Activated CD8-positive, alpha-beta memory T cell treated with anti-CD3 and anti-CD28 coated beads for 48 hours (primary cell): ENCODE results near the gene GTPBP8.
"Not testable (repeated sequence)": the region's sequence is repeated elsewhere in the genome, so short reads cannot be mapped to it uniquely, and the experiment has no call there.

Experiments used
- DNase-seq, 3 experiments: peaks; one replicate each; pipeline ENCODE4 v3.0.0-alpha.2; 2020; ENCODE audit warnings: low read depth in 2 of 3, low spot score in 2 of 3

Gene GTPBP8

DNA sequence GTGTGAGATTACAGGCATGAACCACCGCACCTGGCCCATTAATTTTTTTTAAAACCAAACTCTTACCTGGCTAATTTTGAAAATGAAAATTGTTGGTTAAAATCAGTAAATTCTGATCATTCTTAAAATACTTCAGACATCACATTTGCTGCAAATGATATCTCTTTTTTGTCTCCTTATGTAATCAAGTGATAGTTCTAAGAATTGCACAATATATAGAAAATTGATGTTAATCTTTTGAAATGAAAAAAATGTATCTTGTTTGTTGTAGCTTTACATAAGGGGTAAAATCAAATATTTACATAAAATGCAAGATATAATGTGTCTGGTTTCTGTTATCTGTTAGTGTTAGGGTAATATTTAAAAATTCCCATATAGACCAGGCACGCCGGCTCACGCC is 5.0 kb downstream of the GTPBP8 start:
- DNase-seq = no peak

DNA sequence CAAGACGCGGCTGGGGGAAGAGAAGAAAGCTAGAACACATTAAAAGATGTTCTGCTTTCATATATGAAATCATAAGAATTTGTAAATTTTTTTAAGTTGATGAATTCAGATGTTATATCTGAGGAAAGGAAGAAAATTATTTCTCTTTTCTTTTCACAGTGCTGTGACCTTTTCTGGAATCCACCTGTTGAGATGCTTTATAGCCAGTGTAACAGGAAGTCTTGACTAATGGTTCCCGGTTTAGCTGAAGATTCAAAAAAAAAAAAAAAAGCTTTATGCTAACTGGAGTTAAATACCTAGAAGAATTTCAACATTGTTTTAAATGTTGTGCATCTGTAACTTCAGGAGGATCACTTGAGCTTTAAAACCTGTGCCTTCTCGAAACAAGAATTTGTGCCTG is 9.9 kb downstream of the GTPBP8 start:
- DNase-seq = no peak

DNA sequence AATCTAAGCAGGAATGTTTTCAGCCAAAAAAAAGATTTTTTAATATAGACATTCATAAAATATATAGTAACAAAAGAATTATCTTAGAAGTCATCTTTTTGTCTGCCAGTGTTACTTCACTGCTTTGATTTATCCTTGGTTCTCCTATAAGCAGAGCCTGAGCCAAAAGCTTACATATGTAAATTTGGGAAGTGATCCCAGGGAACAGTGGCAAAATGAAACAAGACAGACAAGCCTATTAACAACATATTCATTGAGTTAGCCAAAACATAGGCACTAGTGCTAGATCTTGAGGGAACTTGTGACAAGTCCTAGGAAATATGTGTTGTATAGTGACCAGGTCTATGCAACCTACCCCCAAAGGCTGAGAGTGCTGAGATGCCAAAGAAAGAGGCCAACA is 11.3 kb downstream of the GTPBP8 start:
- no peak for DNase-seq

DNA sequence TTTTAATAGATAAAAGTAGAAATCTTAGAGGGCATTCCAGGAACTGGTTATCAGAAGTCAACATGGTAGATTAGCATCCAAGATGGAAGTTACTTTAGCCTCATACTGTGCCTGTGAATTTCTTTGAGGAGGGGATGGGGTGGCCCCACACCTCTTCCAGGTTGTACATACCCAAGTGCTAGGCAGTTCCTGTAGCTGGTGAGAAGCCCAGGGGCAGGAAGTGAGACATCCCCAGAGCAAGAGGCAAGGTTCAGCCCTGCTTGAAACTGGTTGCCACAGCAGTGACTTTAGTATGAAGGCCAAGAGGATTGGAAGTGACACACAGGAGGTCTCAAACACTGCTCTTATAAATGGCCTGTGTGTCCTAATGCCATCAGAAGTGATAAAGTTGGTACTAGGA is 11.9 kb downstream of the GTPBP8 start:
- no peak for DNase-seq

DNA sequence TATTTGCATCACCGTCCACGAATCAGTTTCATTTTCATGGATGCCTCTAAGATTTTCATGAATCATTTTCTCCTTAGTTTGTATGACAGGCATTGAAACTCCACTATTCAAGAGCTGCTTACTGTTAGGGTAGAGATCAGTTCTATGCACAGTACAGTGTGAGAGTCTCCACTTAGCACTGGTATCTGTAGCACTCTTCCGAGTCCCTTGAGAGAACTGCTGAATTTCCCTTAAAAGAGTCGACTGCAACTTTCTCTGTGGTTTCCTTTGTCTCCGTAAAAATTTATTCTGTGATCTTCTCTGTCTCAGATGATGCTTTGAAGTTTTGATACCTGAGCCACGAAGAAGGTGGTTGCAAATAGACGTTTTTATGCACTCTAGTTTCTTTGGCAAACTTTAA is 14.8 kb downstream of the GTPBP8 start:
- no peak for DNase-seq

DNA sequence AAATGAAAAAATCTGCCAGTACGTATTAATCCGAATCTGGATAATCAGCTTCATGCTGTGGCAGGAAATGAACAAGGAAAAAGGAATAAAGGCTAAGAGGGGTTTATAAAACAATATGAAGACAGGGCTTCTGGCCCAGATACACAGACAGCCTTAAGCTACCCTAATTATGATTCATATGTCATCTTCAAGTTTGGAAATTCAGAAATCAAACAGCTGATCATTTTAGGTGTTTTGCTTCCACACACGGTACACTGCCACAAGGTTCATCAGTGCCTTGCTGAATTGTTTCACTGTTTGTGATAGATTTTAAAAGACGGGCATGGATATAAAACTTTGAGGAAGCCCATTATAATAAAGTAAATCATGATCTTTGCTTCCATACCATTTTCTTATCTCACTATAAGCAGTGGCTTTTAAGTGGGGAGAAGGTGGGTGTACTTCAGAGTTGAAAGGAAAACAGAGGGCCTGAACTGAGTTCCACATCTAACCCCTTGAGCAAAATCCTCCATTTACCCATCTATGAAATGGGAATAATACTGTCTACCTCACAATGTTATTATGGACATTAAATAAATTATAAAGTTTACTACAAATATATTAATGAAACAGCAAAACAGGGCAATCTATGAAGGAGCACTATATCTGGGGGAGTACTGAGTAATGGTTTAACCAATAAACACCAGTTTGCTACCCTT is 15.7 kb downstream of the GTPBP8 start:
- no peak for DNase-seq

DNA sequence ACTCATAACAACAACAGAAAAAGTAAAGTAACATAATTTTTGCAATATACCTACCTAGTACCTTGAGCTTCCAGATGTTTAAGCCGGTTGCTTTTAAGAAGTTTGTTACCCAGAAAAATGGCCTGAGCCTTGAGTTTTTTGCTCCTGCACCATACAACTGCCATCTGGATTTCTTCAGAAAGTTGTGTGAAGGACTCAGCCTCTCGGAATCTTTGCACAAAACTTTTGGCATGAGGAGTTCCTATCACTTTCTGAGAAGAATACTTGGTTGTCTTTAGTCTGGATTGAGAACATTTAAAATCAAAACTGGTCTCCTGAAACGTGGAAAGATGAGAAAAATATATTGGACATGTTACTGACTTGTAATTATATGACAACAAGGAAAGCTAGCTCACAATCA is 17.3 kb downstream of the GTPBP8 start:
- DNase-seq = no peak

DNA sequence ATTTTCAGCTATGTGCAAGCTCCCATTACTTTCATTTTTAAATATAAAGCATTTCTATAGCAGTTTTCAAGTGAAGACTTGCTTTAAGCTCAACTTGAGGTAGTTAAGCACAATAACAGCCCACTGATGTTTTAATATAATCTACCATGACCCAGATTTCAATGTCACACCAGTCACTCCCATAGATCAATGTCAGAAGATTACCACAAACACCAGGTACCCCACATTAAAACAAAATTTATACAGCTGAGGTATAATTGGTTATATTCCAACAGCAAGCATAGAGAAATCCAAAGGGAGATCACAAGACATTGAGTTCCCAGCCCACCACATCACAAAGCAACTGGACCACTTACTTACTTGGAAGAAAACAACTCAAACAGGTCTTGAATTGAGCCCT is 22.8 kb downstream of the GTPBP8 start:
- DNase-seq = no peak

DNA sequence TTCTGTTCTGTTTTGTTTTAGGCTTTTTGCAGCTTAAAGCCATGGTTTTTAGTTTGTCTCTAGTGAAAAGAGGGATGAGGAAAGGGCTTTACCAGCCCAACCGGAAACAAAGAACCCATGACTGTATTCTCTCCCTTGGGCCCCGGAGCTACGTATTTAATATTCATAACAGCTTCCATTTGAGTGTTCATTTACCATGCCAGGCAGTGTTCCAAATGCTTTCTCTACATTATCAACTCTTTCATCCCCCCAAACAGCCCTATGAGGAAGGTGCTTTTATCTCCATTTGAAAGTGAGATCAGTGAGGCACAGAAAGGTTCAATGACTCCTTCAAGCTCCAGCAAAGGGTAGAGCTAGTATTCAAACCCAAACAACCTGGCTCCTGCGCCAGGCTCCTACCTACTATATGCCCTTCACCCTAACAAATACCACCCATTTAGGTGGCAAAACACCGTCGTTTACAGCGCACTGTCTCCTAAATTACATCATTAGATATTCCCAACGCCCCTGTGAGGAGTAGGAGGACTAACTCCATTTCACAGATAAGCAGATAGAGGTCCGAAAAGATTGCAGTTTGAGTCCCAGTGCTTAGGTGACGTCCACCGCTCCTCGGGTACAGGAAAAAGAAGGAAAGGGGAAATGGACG is 27.9 kb downstream of the GTPBP8 start:
- DNase-seq = no peak

DNA sequence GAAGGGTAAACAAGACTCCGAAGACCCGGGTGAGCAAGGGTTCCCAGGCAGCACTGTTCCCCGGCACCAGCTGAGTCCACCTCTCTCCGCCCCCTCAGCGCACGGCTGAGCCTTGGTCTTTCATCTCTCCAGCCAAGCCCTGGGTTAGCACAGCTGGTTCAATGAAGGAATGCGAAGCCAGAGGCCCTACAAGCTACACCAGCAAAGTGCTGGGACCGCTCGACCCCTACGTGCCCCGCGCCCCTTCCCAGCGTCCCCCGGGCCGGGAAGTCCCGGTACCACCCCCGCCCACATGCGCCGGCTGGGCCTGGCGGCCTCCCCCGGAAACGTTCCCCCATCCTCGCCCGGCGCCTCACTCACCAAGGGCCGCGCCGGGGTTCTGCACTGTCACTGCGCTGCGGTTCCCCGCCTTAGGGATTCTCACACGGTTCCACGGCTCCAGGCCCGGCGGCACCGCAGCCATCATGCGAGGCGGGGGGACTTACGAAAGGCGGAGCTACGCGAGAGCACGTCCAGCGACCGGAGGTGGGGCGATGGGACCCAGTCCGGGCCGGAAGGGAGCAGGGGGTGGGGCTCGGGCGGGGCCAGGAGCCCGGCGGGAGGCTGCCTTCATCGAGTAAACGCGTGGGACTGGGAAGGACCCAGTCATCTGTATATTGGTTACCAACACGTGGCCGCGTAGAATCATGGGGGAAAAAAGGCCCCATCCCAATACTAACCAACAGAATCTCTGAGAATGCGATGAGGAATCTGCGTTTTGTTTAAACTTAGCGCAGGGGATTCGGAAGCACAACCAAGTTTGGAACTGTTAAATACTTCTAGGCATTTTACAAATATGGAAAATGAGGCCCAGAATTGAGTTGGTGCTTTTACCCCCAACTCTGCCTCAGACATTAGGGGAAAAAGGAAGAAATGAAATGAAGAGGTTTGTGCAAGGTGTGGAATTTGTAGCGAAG is 28.7 kb downstream of the GTPBP8 start:
- peak; percentile 63 to 81 (median 63) for DNase-seq

DNA sequence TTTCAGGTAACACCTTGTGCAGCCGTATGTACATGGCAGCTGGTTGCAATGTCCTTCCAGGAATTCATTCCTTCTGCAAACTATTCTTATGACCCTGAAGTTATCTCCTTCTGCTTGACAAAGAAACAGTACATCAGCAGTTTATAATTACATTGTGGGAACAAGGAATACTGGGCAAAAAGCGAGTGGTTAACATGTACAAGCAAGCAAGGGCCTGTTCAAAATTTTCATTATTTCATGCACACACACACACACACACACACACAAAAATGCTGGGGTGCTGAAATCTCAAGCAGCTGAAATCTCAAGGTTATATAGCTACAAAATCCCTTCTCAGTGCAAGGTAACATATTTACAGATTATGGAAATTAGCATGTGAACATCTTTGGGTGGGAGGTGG is 30.7 kb downstream of the GTPBP8 start:
- DNase-seq = no peak

DNA sequence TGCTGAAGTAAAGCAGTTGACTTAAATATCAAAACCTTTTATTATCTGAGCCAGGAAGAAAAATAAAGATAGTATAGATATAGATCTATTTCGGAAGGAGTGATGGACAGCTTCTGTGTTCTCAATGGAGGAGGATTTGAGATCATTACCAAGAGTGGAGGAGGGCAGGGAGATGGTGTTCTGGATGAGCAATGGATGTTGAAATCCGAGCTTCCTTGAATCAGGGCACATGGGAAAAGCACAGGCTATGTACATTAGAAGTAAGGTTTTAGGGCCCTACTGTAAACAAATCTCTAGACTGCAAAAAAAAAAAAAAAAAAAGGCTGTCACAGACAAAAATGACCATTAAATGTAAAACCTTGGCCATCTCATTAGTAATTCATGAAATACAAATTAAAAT is 43.2 kb downstream of the GTPBP8 start:
- no peak for DNase-seq

DNA sequence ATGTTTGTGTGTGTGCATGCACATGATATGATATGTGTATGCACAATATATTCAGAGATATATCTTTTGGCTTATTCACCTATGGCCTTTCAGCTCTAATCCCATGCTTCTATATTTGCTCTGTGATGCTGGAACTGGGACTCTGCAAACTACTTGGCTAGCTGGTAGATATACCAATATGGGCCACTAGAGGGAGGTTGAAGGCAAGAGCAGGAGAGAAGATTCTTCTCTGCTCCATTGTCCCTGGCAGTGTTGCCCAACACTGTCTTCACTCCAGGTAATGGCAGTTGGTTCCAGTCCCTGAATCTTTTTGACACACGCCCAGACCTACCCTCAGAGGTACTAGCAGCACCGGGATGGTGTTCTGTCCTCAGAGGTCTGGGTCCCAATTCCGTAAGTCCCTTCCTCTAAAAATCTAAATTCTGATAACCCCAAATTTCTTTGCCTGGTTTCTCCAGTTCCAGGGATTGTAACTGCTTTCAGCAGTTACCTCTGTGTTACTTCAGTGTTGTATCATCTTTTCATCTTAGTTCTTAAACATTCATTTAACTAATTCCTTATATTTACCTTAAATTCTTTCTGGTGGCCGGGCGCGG is 44.7 kb downstream of the GTPBP8 start:
- DNase-seq = no peak

DNA sequence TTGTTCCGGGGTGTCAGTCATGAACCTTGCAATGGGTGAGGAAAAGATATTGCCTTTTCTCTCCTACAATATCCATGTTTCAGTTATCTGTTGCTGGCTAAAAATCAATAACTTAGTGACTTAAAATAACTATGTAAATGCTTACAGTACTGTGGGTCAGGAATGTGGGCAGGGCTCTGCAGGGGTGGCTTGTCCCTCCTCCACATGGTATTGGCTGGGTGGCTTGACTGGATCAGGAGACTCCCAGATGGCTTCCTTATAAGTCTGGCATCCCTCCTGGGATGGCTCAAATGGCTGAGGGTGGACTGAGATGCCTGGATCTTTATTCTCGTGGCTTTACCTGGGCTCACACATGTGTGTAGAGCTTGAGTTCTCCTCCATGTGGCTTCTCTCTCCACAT is 47.5 kb downstream of the GTPBP8 start:
- no peak for DNase-seq

DNA sequence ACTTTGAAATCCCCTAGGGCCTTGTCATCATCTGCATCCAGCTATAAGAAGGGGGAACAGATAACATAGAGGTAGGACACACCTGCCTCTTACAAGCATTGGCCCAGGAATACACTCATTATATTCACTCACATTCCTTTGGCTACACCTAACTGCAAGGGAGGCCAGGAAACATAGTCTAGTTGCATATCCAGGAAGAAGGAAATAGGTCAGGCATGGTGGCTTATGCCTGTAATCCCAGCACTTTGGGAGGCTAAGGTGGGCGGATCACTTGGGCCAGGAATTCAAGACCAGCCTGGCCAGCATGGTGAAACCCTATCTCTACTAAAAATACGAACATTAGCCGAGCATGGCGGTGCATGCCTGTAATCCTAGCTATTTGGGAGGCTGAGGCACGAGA is 48.8 kb downstream of the GTPBP8 start:
- DNase-seq = no peak

DNA sequence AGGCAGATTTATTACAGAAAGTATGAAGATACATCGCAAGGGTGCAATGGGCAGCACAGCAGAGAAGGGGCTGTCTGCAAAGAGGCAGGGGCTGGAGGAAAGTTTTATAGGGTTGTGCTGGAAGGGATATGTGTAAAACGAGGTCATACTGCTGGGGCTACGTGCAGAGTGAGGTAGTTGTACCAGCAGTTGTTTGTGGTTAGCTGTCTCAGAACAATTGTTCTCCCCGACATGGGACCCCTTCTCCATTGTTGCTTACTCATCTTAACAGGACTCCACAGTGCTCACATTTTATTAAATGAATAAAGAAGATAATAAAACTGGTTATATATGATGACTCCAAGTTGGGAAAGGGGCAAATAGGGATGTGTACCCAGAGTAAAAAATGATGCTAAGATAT is 49.4 kb downstream of the GTPBP8 start:
- DNase-seq = no peak

DNA sequence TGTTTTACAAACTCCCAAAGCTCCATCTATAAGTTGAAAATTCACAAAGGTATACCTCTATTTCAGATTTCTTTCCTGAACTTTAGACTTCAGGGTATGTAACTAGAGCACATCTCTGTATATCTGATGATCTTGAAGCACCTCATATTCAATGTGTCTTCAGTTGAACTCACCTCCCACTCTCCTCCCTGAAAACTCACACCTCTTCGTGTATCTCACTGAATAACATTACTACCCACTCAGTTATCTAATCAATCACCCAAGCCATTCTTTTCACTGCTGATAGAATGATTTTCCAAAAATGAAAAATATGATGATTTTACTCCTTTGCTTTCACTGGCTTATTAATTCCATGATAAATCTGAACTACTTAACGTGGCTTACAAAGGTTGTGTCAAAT is 52.9 kb downstream of the GTPBP8 start:
- DNase-seq = no peak

DNA sequence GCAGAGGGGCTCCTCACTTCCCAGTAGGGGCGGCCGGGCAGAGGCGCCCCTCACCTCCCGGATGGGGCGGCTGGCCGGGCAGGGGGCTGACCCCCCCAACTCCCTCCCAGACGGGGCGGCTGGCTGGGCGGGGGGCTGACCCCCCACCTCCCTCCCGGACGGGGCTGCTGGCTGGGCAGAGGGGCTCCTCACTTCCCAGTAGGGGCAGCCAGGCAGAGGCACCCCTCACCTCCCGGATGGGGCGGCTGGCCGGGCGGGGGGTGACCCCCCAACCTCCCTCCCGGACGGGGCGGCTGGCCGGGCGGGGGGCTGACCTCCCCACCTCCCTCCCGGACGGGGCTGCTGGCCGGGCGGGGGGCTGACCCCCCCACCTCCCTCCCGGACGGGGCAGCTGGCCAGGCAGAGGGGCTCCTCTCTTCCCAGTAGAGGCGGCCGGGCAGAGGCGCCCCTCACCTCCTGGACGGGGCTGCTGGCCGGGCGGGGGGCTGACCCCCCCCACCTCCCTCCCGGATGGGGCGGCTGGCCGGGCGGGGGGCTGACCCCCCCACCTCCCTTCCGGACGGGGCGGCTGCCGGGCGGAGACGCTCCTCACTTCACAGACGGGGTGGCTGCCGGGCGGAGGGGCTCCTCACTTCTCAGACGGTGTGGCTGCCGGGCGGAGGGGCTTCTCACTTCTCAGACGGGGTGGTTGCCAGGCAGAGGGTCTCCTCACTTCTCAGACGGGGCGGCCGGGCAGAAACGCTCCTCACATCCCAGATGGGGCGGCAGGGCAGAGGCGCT is 55.6 kb downstream of the GTPBP8 start:
- DNase-seq = not testable (repeated sequence)

DNA sequence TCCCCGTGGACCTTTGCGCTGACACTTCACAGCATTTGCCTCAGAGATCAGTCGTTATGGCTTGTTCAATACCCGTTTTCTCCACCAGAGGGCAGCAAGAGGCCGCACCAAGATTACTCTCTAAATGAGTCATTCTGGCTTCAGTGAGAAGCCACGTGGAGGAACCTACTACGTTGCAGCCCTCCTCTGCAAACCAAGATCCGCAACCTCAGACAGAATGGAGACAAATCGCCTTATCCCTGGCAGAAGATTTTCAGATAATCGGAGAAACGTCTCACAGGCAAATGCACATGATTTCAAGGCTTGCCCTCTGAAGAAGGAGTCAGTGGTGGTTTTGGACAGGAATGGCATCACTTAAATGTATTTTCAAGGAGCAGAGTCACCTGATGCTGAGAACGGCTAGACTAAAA is 60.5 kb downstream of the GTPBP8 start:
- peak; percentile 47 to 89 (median 74) for DNase-seq
